Measurements from ENCODE around the gene DNAH17. TPM values are rescaled to one million over a fixed set of nuclear protein-coding genes. Genes with fewer than 3 reads are reported as not detected.

DNAH17 gene
- total and polyA plus RNA-seq, 2 of the 13 experiments (the other 11 are each of a cell fraction or from before 2014, with no cell fraction given), result 0.86 to 1.6 TPM

- no peak for TF ChIP-seq ARNT2 (CRISPR knock-in tag; IDR thresholded peaks at IDR 0.05; ENCODE audit: low read depth)
- no peak for TF ChIP-seq ZNF281 (CRISPR knock-in tag; IDR thresholded peaks at IDR 0.05; ENCODE audit: borderline replicate concordance)
- TF ChIP-seq AGO1 (IDR thresholded peaks at IDR 0.05; ENCODE audit: low read depth, low read length, poor library complexity, severe bottlenecking), result no peak
- TF ChIP-seq ZBTB33 (CRISPR knock-in tag; IDR thresholded peaks at IDR 0.05), result peak; percentile 72
- TF ChIP-seq ZKSCAN5 (CRISPR knock-in tag; IDR thresholded peaks at IDR 0.05), result no peak
- TF ChIP-seq GPN1 (CRISPR knock-in tag; IDR thresholded peaks at IDR 0.05; ENCODE audit: borderline replicate concordance), result no peak
- peak; percentile 46 for TF ChIP-seq ZNF883 (CRISPR knock-in tag; IDR thresholded peaks at IDR 0.05; ENCODE audit: not compliant biosample characterization)
- TF ChIP-seq TSC22D2 (CRISPR knock-in tag; IDR thresholded peaks at IDR 0.05; ENCODE audit: borderline replicate concordance), result no peak
- TF ChIP-seq KDM3A (CRISPR knock-in tag; IDR thresholded peaks at IDR 0.05; ENCODE audit: low read depth), result no peak
- no peak for TF ChIP-seq ZNF276 (CRISPR knock-in tag; IDR thresholded peaks at IDR 0.05; ENCODE audit: low read depth)
- 0 out of 2 replicates have a peak, but pooled peaks have one; percentile 12 for TF ChIP-seq ZBTB4 (CRISPR knock-in tag; IDR thresholded peaks at IDR 0.05; ENCODE audit: borderline replicate concordance)
- TF ChIP-seq CAMTA2 (CRISPR knock-in tag; IDR thresholded peaks at IDR 0.05; ENCODE audit: borderline replicate concordance), result 0 out of 2 replicates have a peak, but pooled peaks have one; percentile 38
- TF ChIP-seq SRY (CRISPR knock-in tag; IDR thresholded peaks at IDR 0.05), result 0 out of 2 replicates have a peak, but pooled peaks have one; percentile 33
- TF ChIP-seq ZNF768 (CRISPR knock-in tag; IDR thresholded peaks at IDR 0.05), result peak; percentile 55; the same call in 1 of the 2 replicates
- no peak for TF ChIP-seq E2F1 (CRISPR knock-in tag; IDR thresholded peaks at IDR 0.05)
- TF ChIP-seq ZFX (CRISPR knock-in tag; IDR thresholded peaks at IDR 0.05; ENCODE audit: low read depth), result no peak
- TF ChIP-seq MAX (IDR thresholded peaks at IDR 0.05), result no peak
- no peak for TF ChIP-seq HDAC1 (CRISPR knock-in tag; IDR thresholded peaks at IDR 0.05)
Measured at GRCh38 chr17:78591263-78591671, 14.1 kb upstream of the DNAH17 start (continued).

All from HepG2 (cell line).